HFF-Myc (cell line): ENCODE measurements around the gene OPRM1.
"Not testable (repeated sequence)": the region's sequence is repeated elsewhere in the genome, so short reads cannot be mapped to it uniquely, and the experiment has no call there.

Experiments
- DNase-seq: peaks from one replicate; pipeline ENCODE4 v3.0.0-alpha.2; 2011; ENCODE audit warnings: low read depth; ENCODE audit errors: extremely low read depth
- H3K4me3 ChIP-seq: replicated peaks from 2 replicates; pipeline ENCODE4 v1.5.1; 2011; ENCODE audit warnings: low read depth, mild to moderate bottlenecking, control low read depth, low read length
- CTCF ChIP-seq: IDR thresholded peaks from 2 replicates; pipeline ENCODE4 v1.5.1; 2012; ENCODE audit warnings: mild to moderate bottlenecking, low read depth, low read length, control low read depth; ENCODE audit errors: missing control alignments

The OPRM1 gene

GRCh38 chr6:154238831-154239230, 199.8 kb downstream of the OPRM1 start:
- no peak for TF ChIP-seq CTCF
- no peak overlapping the region for H3K4me3 ChIP-seq
- no peak for DNase-seq

- no peak for DNase-seq
- H3K4me3 ChIP-seq: no peak overlapping the region
- TF ChIP-seq CTCF: no peak
These were observed 200.4 kb downstream of the OPRM1 start for GRCh38 chr6:154239392-154239791.

- not testable (repeated sequence) for DNase-seq, H3K4me3 ChIP-seq
These were observed 202.0 kb downstream of the OPRM1 start for GRCh38 chr6:154241061-154241460.

DNA sequence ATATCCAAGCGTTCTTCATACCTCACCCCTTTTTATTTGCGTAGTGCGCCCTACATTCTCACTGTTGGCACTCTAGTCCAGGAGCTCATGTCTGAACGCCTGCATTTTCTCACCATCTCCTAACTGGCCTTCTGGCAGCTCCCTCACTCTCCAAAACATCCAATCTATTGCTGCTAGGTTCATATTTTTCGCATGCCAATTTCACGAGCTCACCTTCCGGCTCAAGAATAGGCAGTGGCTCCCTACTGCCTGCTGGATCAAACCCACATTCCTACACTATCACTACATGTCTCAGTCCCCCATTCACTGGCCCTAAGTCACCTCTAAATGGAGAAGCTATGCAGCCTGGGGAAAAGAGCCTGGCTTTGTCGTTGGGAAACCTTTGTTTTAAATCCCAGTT, 202.5 kb downstream of the OPRM1 start:
- DNase-seq: no peak
- no peak overlapping the region for H3K4me3 ChIP-seq
- TF ChIP-seq CTCF: no peak

DNA sequence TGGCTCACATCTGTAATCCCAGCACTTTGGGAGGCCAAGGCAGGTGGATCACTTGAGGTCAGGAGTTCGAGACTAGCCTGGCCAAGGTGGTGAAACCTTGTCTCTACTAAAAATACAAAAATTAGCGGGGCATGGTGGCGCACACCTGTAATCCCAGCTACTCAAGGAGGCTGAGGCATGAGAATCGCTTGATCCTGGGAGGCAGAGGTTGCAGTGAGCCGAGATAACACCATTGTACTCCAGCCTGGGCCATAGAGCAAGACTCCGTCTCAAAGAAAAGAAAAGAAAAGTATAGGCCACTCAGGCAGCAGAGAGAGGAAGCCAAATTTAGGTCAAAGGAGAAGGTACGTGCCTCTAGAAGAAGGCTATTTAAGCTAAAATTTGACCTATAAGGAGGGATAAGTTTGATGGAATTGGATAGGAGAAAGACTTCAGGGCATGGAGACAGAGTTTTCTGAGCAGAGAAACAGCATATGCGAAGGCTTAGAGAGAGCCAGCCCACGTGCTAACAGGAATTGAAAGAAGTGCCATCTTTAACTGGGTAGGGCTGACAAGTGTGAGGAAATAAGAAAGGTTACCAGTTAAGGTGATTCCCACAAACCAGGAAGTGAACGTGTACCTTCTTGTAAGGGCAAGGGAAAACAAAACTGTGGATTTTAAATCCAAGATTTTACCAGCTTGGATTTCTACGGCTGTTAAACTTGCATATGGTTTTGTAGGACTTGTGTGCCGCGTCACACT, 203.7 kb downstream of the OPRM1 start:
- no peak for DNase-seq
- TF ChIP-seq CTCF: no peak

DNA sequence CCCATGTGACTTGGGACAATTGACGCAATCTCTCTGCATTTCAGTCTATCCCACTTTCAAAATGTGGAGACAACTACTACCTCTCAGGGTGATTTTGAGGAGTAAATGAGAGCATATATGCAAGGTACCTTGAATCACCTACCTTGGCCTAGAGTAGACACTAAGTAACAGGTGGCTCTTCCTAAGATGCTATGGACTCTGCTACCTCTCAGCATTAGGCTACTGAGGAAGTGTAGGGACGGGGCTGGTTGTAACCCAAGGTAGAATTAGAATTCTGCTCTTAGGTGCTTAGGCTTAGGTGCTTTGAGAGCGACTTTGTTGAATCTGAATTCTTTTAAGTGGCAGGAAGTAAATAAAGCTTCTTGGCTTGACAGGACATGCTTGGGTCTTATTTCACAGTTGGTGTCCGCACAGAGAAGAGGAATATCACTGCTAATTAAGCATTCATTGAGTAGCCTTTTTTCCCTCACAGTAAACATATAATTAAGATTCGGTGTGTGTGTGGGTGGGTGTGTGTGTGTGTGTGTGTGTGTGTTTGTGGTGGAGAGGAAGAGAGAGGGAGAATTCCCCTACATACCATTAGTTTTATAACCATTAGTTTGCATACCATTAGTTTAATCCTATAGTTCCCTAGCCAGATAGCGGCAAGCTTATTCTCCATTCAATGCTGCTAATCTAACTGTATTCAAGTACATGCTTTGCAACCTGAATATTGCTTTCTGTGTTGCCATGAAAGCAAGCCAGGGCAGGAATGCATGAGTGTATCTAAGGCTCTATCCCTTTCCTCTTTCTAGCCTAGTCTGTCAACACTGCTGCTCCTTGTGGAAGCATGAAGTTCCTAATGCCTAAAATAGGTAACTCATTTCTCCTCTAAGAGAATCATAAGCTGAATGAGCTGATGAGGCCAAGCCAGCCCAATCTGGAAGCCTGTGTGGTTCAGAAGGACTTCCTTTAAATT, 205.0 kb downstream of the OPRM1 start:
- TF ChIP-seq CTCF: no peak
- H3K4me3 ChIP-seq: no peak overlapping the region
- DNase-seq: no peak

More for the DNA sequence above, 203.7 kb downstream of the OPRM1 start:
- no peak overlapping the region for H3K4me3 ChIP-seq

- no peak for TF ChIP-seq CTCF
- DNase-seq: no peak
- H3K4me3 ChIP-seq: no peak overlapping the region
These were observed 206.5 kb downstream of the OPRM1 start for GRCh38 chr6:154245506-154245905.
